Erythroblast (primary cell): ENCODE results near the gene ZSWIM7.

Experiments used
- GATA1 ChIP-seq: IDR thresholded peaks from 2 replicates; pipeline ENCODE4 v1.6.1; 2011; ENCODE audit warnings: low read depth, mild to moderate bottlenecking, control low read depth, low read length, moderate library complexity
- POLR2A ChIP-seq: IDR thresholded peaks from 2 replicates; pipeline ENCODE4 v1.6.1; 2011; ENCODE audit warnings: mild to moderate bottlenecking, low read length

DNA sequence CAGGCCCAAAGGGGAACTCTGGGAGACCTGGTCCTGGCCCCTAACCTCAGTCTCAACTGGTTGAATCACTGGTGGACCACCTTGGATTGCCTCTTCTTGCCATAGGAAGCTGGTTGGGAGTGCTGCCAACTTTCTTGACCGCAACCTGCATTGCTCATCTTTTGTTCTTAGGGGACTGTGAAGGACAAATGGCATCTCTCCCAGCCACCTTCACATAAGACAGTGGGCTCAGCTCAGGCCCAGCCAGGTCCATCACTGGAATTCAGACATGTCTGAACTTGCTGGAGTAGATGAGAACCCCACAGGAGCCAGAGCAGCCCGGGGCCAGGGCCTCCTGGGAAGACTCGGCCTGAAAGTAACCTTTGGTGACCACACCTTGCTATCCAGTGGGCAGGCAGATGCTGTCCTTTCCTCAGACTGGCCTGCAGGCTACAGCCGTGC lies 35.8 kb downstream of the ZSWIM7 start:
- no peak for TF ChIP-seq GATA1
- TF ChIP-seq POLR2A = no peak
